Measurements from ENCODE around the gene SALL3.
"Not testable (repeated sequence)": the region's sequence is repeated elsewhere in the genome, so short reads cannot be mapped to it uniquely, and the experiment has no call there.

SALL3 gene

GRCh38 chr18:78979730-78980278, at the start of gene SALL3:
Gene SALL3 (plus strand): TSS chr18:78979818. CDS start chr18:78980275, 457 bp downstream.
- DNase-seq (ENCODE audit: low read depth in 1 of 2, low spot score in 1 of 2), result no peak

GRCh38 chr18:78932281-78932680, 47.3 kb upstream of the SALL3 start:
- DNase-seq (ENCODE audit: low read depth in 1 of 2, low spot score in 1 of 2), result no peak

GRCh38 chr18:78934003-78934402, 45.6 kb upstream of the SALL3 start:
- DNase-seq (ENCODE audit: low read depth in 1 of 2, low spot score in 1 of 2), result no peak

- no peak for DNase-seq (ENCODE audit: low read depth in 1 of 2, low spot score in 1 of 2)
These were observed 44.9 kb upstream of the SALL3 start for GRCh38 chr18:78934551-78935225.

- DNase-seq (ENCODE audit: low read depth in 1 of 2, low spot score in 1 of 2), result no peak
These were observed 44.2 kb upstream of the SALL3 start for GRCh38 chr18:78935406-78935805.

- no peak for DNase-seq (ENCODE audit: low read depth in 1 of 2, low spot score in 1 of 2)
These were observed 43.2 kb upstream of the SALL3 start for GRCh38 chr18:78936251-78937005.

GRCh38 chr18:78937166-78937565, 42.5 kb upstream of the SALL3 start:
- DNase-seq (ENCODE audit: low read depth in 1 of 2, low spot score in 1 of 2), result no peak

GRCh38 chr18:78939105-78939504, 40.5 kb upstream of the SALL3 start:
- no peak for DNase-seq (ENCODE audit: low read depth in 1 of 2, low spot score in 1 of 2)

GRCh38 chr18:78939734-78940494, 39.7 kb upstream of the SALL3 start:
- DNase-seq (ENCODE audit: low read depth in 1 of 2, low spot score in 1 of 2), result no peak

- DNase-seq (ENCODE audit: low read depth in 1 of 2, low spot score in 1 of 2), result not testable (repeated sequence)
These were observed 37.4 kb upstream of the SALL3 start for GRCh38 chr18:78942236-78942635.

- no peak for DNase-seq (ENCODE audit: low read depth in 1 of 2, low spot score in 1 of 2)
These were observed 34.0 kb upstream of the SALL3 start for GRCh38 chr18:78945628-78946027.

- DNase-seq (ENCODE audit: low read depth in 1 of 2, low spot score in 1 of 2), result no peak
These were observed 32.3 kb upstream of the SALL3 start for GRCh38 chr18:78947291-78947690.

- no peak for DNase-seq (ENCODE audit: low read depth in 1 of 2, low spot score in 1 of 2)
These were observed 31.4 kb upstream of the SALL3 start for GRCh38 chr18:78948221-78948620.

GRCh38 chr18:78948707-78949106, 30.9 kb upstream of the SALL3 start:
- DNase-seq (ENCODE audit: low read depth in 1 of 2, low spot score in 1 of 2), result no peak

- no peak for DNase-seq (ENCODE audit: low read depth in 1 of 2, low spot score in 1 of 2)
These were observed 30.4 kb upstream of the SALL3 start for GRCh38 chr18:78949216-78949615.

- DNase-seq (ENCODE audit: low read depth in 1 of 2, low spot score in 1 of 2), result no peak
These were observed 29.2 kb upstream of the SALL3 start for GRCh38 chr18:78950386-78950785.

GRCh38 chr18:78953566-78953965, 26.1 kb upstream of the SALL3 start:
- no peak for DNase-seq (ENCODE audit: low read depth in 1 of 2, low spot score in 1 of 2)

- DNase-seq (ENCODE audit: low read depth in 1 of 2, low spot score in 1 of 2), result no peak
These were observed 24.6 kb upstream of the SALL3 start for GRCh38 chr18:78955051-78955450.

- no peak for DNase-seq (ENCODE audit: low read depth in 1 of 2, low spot score in 1 of 2)
These were observed 22.5 kb upstream of the SALL3 start for GRCh38 chr18:78957140-78957539.

- no peak for DNase-seq (ENCODE audit: low read depth in 1 of 2, low spot score in 1 of 2)
These were observed 18.9 kb upstream of the SALL3 start for GRCh38 chr18:78960709-78961108.

GRCh38 chr18:78962098-78962497, 17.5 kb upstream of the SALL3 start:
- DNase-seq (ENCODE audit: low read depth in 1 of 2, low spot score in 1 of 2), result no peak

GRCh38 chr18:78964727-78965126, 14.9 kb upstream of the SALL3 start:
- not testable (repeated sequence) for DNase-seq (ENCODE audit: low read depth in 1 of 2, low spot score in 1 of 2)

Measured in activated CD4-positive, alpha-beta T cell treated with anti-CD3 and anti-CD28 coated beads, Interleukin-2, amount 50 U/mL, for 24 hours (primary cell).